Measurements from ENCODE around the gene SCN4B.

GRCh38 chr11:118139578-118139977 is 13.0 kb downstream of the SCN4B start:
- TF ChIP-seq CTCF (IDR thresholded peaks at IDR 0.05) (no peak), TCF7L2 (IDR thresholded peaks at IDR 0.05; ENCODE audit: low read depth, low read length) (no peak)
